ENCODE data around the gene HLA-A. TPM values are rescaled to one million over a fixed set of nuclear protein-coding genes. Genes with fewer than 3 reads are reported as not detected.

The HLA-A gene
- polyA plus RNA-seq, 1 donor, result 326 TPM

Other genes starting within 250 kb of the HLA-A start
- gene HLA-F, start 219.1 kb upstream of the HLA-A start, polyA plus RNA-seq, result 8.2 TPM
- 0.06 TPM for gene HLA-G, start 114.7 kb upstream of the HLA-A start, polyA plus RNA-seq
- gene POLR1H, start 118.7 kb downstream of the HLA-A start, polyA plus RNA-seq, result 45.1 TPM
- gene PPP1R11, start 124.7 kb downstream of the HLA-A start, polyA plus RNA-seq, result 65.3 TPM
- gene RNF39, start 133.2 kb downstream of the HLA-A start, polyA plus RNA-seq, result 0.75 TPM
- 5.7 TPM for gene TRIM31, start 170.6 kb downstream of the HLA-A start, polyA plus RNA-seq
- gene TRIM40, start 193.6 kb downstream of the HLA-A start, polyA plus RNA-seq, result 6.6 TPM
- gene TRIM10, start 218.7 kb downstream of the HLA-A start, polyA plus RNA-seq, result 6.6 TPM
- gene TRIM15, start 221.0 kb downstream of the HLA-A start, polyA plus RNA-seq, result 51.7 TPM